Type B pancreatic cell (in vitro differentiated cells): ENCODE results near the gene UMODL1. TPM values are rescaled to one million over a fixed set of nuclear protein-coding genes. Genes with fewer than 3 reads are reported as not detected.

Experiments
- DNase-seq: peaks from one replicate; pipeline ENCODE4 v3.0.0; 2021; ENCODE audit warnings: mixed read lengths; ENCODE audit not compliant: unreplicated experiment; ENCODE audit errors: extremely low spot score
- H3K27ac Mint-ChIP-seq: 2 replicates; pipeline ENCODE4 v1.8.0; 2021; ENCODE audit warnings: mild to moderate bottlenecking, mixed read lengths
- H3K27me3 Mint-ChIP-seq: 2 replicates; pipeline ENCODE4 v1.8.0; 2021; ENCODE audit warnings: mixed read lengths
- H3K36me3 Mint-ChIP-seq: 2 replicates; pipeline ENCODE4 v1.8.0; 2021; ENCODE audit warnings: mixed read lengths
- H3K4me1 Mint-ChIP-seq: one replicate; pipeline ENCODE4 v1.8.0; 2021; ENCODE audit warnings: mixed read lengths; ENCODE audit not compliant: unreplicated experiment
- H3K4me3 Mint-ChIP-seq: 2 replicates; pipeline ENCODE4 v1.8.0; 2021; ENCODE audit warnings: mild to moderate bottlenecking, mixed read lengths
- H3K9me3 Mint-ChIP-seq: 2 replicates; pipeline ENCODE4 v1.8.0; 2021; ENCODE audit warnings: mixed read lengths
- CTCF ChIP-seq: fragments of 200-600 bp; sonication (generic); conservative IDR thresholded peaks from 2 replicates; pipeline ENCODE4 v1.5.0; 2021; ENCODE audit warnings: antibody characterized with exemption, mild to moderate bottlenecking
- total RNA-seq: library from RNA; stranded (reverse); gene quantifications from 2 replicates; pipeline ENCODE4 v1.2.1, GENCODE V29; 2021; ENCODE audit warnings: low replicate concordance

UMODL1 gene
- total RNA-seq, 1 donor from 2014 or later = 0.36 TPM

- H3K4me3 Mint-ChIP-seq = no peak overlapping the region
- no peak for TF ChIP-seq CTCF
- H3K9me3 Mint-ChIP-seq = peaks cover 1% of the 10 kb centered on the region
- no peak for DNase-seq
- H3K4me1 Mint-ChIP-seq = peaks cover 1% of the 10 kb centered on the region
- peaks cover 4% of the 10 kb centered on the region for H3K27me3 Mint-ChIP-seq
- no peaks in the 10 kb centered on the region for H3K36me3 Mint-ChIP-seq
- H3K27ac Mint-ChIP-seq = no peak overlapping the region
Measured at GRCh38 chr21:42051788-42052187, 19.3 kb upstream of the UMODL1 start.

- no peak overlapping the region for H3K4me3 Mint-ChIP-seq
- peaks cover 5% of the 10 kb centered on the region for H3K9me3 Mint-ChIP-seq
- H3K4me1 Mint-ChIP-seq = peaks cover 11% of the 10 kb centered on the region
- no peak overlapping the region for H3K27ac Mint-ChIP-seq
- TF ChIP-seq CTCF = no peak
- H3K36me3 Mint-ChIP-seq = no peaks in the 10 kb centered on the region
- no peak for DNase-seq
- H3K27me3 Mint-ChIP-seq = peaks cover 13% of the 10 kb centered on the region
Measured at GRCh38 chr21:42055425-42055824, 15.7 kb upstream of the UMODL1 start.

GRCh38 chr21:42056468-42056867, 14.6 kb upstream of the UMODL1 start:
- Mint-ChIP-seq H3K4me1 (peaks cover 11% of the 10 kb centered on the region), H3K9me3 (peaks cover 5% of the 10 kb centered on the region), H3K27me3 (peaks cover 13% of the 10 kb centered on the region), H3K4me3 (no peak overlapping the region), H3K36me3 (no peaks in the 10 kb centered on the region), H3K27ac (peak overlapping the region; percentile 84)
- TF ChIP-seq CTCF = no peak
- no peak for DNase-seq

- no peak for TF ChIP-seq CTCF
- peaks cover 5% of the 10 kb centered on the region for H3K9me3 Mint-ChIP-seq
- H3K4me1 Mint-ChIP-seq = peaks cover 11% of the 10 kb centered on the region
- peak overlapping the region; percentile 84 for H3K27ac Mint-ChIP-seq
- peak overlapping the region; percentile 75 for H3K4me3 Mint-ChIP-seq
- DNase-seq = no peak
- peaks cover 13% of the 10 kb centered on the region for H3K27me3 Mint-ChIP-seq
- no peaks in the 10 kb centered on the region for H3K36me3 Mint-ChIP-seq
Measured at GRCh38 chr21:42056996-42057689, 14.0 kb upstream of the UMODL1 start.

- Mint-ChIP-seq H3K27me3 (peaks cover 13% of the 10 kb centered on the region), H3K4me1 (peaks cover 11% of the 10 kb centered on the region), H3K27ac (peak overlapping the region; percentile 84), H3K36me3 (no peaks in the 10 kb centered on the region), H3K9me3 (peaks cover 5% of the 10 kb centered on the region), H3K4me3 (no peak overlapping the region)
- no peak for TF ChIP-seq CTCF
- no peak for DNase-seq
Measured at GRCh38 chr21:42057851-42058437, 13.2 kb upstream of the UMODL1 start.
